Lower leg skin (tissue), 3 donors: ENCODE results near the gene PGA5.
"Not testable (repeated sequence)": the region's sequence is repeated elsewhere in the genome, so short reads cannot be mapped to it uniquely, and the experiment has no call there.

Source experiments
- CTCF ChIP-seq, 3 donors: fragments of 450-650 bp; IDR thresholded peaks; one replicate each; pipeline ENCODE4 v1.5.1; 2016; ENCODE audit warnings: antibody characterized with exemption in 3 of 3, mild to moderate bottlenecking in 3 of 3, moderate library complexity in 2 of 3
- POLR2A ChIP-seq, 2 donors: fragments of 450-650 bp; IDR thresholded peaks; one replicate each; pipeline ENCODE4 v1.6.1; 2016 to 2017; ENCODE audit warnings: antibody characterized with exemption in 2 of 2, mild to moderate bottlenecking in 1 of 2, moderate library complexity in 1 of 2

- not testable (repeated sequence) for TF ChIP-seq CTCF, POLR2A (IDR thresholded peaks at IDR 0.05)
Measured at GRCh38 chr11:61213711-61214324, 27.2 kb upstream of the PGA5 start.
